HG02588 (cell line): ENCODE measurements around the gene CDC42EP3.

Experiments
- ATAC-seq: cut with Tn5 transposase; IDR thresholded peaks from one replicate; pipeline ENCODE4 v1.9.1; 2021; ENCODE audit warnings: mild to moderate bottlenecking, moderate library complexity; ENCODE audit not compliant: unreplicated experiment

CDC42EP3 gene

GRCh38 chr2:37683921-37684780 is 12.7 kb upstream of the CDC42EP3 start:
- no peak for ATAC-seq

GRCh38 chr2:37683241-37683640 is 11.8 kb upstream of the CDC42EP3 start:
- ATAC-seq, result no peak

GRCh38 chr2:37682473-37682872 is 11.0 kb upstream of the CDC42EP3 start:
- no peak for ATAC-seq

GRCh38 chr2:37681587-37681986 is 10.1 kb upstream of the CDC42EP3 start:
- ATAC-seq, result no peak

GRCh38 chr2:37679072-37679695 is 7.7 kb upstream of the CDC42EP3 start:
- ATAC-seq, result no peak

DNA sequence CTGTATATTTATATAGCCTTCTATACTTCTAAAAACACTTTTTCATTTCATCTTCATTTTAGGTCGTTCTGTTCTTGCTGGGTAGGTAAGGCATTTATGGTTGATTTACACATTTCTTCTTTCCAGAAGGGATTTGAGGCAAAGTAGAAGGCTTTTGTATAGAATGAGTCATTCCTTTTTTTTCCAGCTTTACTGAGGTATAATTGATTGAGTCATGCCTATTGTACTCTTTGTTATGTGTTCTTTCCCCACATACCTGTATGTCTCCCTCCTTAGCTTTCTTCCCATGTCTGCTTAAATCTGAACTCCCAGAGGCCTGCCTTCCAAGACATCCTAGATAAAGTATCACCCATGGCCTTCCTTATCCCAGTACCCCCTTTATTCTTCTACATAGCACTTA is 4.8 kb upstream of the CDC42EP3 start:
- ATAC-seq, result no peak

- no peak for ATAC-seq
Observed at GRCh38 chr2:37674946-37675345, 3.5 kb upstream of the CDC42EP3 start.

- ATAC-seq, result no peak
Observed at GRCh38 chr2:37672870-37673184, 1.4 kb upstream of the CDC42EP3 start.

- ATAC-seq, result peak; percentile 42
Observed at GRCh38 chr2:37672104-37672869, 845 bp upstream of the CDC42EP3 start.

DNA sequence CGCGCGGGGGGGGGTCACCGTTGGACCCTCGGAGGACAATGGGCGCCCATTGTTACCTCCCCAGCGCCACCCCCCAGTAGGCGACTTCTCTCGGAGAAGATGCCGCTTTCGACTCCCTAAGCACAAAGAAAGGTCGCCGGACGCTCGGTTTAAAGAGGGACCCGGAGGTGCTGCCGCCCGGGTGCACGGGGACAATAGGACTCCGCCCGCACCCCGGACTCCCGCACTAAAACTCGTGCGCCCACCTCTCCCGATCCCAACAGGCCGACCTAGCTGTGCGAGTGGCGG is 318 bp upstream of the CDC42EP3 start:
- no peak for ATAC-seq

DNA sequence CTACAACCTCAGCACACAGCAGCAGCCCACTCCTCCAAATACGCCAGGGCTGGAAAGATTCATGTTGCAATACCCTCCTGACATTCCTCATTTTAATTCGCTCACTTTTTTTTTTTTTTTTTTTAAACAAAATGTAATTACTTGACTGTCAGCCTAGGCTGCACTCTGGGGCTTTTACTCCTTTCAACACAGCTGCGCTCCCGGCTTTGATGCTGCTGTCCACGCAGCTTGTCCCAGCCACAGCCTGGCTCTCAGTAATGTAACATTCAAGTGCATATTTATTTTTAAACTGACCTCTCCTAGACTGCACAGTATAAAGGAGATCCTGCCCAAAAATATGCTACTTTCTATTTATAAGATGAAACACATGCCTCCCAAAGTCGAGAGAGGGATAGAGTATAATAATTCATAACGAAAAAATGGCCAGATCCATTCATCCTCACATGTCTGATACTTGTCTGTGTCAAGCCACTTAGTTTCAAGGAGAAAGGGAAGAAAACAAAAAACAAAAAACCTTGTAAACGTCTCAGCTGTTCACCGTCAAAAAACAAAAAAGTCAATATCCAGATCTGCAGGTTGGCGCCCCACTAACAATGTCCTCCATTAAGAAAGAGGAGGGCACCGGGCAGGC is 949 bp downstream of the CDC42EP3 start:
- no peak for ATAC-seq

DNA sequence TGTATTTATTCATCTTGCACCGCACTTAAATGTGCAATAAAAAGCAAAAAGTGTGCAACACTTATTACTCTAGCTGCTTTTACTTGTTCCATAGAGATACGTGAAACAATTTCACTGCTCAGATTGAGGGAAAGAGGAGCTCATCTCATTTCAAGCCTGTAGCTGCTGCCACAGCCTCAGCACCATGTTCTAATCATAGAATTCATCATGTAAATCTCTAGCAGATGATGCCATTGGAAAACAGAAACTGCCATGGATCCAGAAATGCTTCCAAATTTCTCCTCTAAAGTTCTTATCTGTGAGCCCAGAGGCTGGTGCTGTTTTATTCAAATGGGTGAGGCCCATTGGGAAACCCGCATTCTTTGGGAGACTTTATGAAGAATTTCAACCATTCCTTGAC is 2.0 kb downstream of the CDC42EP3 start:
- ATAC-seq, result no peak

DNA sequence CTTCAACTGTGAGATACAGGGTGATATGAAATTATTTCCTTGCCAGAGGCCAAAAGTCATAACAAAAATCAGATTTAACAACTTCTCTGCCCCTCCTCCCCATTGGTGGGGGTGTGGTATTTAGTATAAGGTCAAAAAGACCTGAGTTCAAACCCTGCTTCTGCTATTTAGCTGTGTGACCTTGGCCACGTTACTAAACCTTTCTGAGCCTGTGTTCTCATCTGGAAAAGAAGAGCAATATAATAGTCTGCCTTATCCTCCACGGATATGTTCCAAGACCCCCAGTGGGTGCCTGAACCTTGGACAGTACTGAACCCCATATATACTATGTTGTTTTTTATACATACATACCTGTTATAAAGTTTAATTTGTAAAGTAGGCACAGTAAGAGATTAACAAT is 3.7 kb downstream of the CDC42EP3 start:
- no peak for ATAC-seq

GRCh38 chr2:37666772-37667171 is 4.7 kb downstream of the CDC42EP3 start:
- no peak for ATAC-seq

GRCh38 chr2:37665604-37666362 is 5.7 kb downstream of the CDC42EP3 start:
- ATAC-seq, result no peak

DNA sequence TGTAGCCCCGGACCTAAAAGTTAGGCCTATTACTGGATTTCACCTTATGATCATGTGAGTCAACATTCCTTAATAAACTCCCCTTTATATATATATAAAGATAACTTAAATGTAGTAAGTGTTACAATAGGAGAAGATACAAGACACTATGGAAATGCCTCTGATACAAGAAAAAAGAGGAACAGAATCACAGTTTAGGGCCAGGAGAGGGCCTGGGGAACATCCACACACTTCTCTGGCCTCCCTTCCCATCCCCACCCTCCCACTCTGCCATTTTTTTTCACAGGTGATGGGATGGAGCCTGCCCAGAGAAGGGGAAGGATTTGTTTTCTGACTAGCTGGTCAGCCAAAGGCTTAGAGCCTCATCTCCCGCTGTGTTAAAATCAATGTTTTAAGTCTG is 6.4 kb downstream of the CDC42EP3 start:
- ATAC-seq, result no peak

- ATAC-seq, result no peak
Observed at GRCh38 chr2:37664231-37664643, 7.2 kb downstream of the CDC42EP3 start.

GRCh38 chr2:37663390-37663789 is 8.1 kb downstream of the CDC42EP3 start:
- ATAC-seq, result no peak

DNA sequence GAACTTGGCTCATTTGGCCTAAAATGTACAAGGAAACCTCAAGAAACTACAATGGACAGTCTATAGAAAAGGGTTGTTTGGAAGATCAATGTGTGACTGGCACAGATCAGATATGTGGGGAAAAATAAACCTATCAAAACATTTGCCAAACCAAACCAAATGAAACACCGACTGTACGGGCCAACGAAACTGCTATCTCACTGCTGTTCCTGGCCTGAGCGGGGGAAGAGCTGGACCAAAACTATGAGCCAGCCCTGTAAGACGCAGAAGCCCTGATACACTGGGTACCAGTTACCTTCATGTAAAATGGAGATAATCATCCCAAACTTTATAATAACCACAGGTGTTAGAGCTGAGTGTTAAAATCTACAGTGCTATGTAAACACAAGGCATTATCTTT is 11.7 kb downstream of the CDC42EP3 start:
- ATAC-seq, result no peak

DNA sequence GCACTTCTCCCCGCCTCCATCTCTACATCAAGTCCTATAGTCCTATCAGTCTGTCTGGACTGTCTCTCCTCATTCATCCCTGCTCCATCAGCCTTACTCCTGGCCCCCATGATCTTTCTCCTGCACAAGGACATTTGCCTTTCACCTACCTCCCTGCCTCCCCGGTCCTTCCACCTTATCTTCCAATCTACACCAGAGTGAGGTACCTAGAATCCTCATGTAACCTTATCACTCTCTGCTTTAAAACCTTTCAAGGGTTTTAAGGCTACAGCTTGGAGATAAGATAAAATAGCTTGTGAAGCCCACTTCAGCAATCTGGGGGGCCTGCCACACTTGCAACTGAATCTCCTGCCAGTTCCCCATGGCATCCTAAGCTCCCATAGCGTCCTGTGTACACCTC is 12.8 kb downstream of the CDC42EP3 start:
- ATAC-seq, result no peak

GRCh38 chr2:37657471-37657870 is 14.0 kb downstream of the CDC42EP3 start:
- ATAC-seq, result no peak
